ENCODE data around the gene PLA2G2F. TPM values are rescaled to one million over a fixed set of nuclear protein-coding genes. Genes with fewer than 3 reads are reported as not detected.

The PLA2G2F gene
- total RNA-seq, 1 experiment from 2014 or later: not detected

- TF ChIP-seq, protein P1, sequence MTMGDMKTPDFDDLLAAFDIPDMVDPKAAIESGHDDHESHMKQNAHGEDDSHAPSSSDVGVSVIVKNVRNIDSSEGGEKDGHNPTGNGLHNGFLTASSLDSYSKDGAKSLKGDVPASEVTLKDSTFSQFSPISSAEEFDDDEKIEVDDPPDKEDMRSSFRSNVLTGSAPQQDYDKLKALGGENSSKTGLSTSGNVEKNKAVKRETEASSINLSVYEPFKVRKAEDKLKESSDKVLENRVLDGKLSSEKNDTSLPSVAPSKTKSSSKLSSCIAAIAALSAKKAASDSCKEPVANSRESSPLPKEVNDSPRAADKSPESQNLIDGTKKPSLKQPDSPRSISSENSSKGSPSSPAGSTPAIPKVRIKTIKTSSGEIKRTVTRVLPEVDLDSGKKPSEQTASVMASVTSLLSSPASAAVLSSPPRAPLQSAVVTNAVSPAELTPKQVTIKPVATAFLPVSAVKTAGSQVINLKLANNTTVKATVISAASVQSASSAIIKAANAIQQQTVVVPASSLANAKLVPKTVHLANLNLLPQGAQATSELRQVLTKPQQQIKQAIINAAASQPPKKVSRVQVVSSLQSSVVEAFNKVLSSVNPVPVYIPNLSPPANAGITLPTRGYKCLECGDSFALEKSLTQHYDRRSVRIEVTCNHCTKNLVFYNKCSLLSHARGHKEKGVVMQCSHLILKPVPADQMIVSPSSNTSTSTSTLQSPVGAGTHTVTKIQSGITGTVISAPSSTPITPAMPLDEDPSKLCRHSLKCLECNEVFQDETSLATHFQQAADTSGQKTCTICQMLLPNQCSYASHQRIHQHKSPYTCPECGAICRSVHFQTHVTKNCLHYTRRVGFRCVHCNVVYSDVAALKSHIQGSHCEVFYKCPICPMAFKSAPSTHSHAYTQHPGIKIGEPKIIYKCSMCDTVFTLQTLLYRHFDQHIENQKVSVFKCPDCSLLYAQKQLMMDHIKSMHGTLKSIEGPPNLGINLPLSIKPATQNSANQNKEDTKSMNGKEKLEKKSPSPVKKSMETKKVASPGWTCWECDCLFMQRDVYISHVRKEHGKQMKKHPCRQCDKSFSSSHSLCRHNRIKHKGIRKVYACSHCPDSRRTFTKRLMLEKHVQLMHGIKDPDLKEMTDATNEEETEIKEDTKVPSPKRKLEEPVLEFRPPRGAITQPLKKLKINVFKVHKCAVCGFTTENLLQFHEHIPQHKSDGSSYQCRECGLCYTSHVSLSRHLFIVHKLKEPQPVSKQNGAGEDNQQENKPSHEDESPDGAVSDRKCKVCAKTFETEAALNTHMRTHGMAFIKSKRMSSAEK (CRISPR knock-in tag; IDR thresholded peaks at IDR 0.05; ENCODE audit: borderline replicate concordance): no peak
- TF ChIP-seq, protein P2, sequence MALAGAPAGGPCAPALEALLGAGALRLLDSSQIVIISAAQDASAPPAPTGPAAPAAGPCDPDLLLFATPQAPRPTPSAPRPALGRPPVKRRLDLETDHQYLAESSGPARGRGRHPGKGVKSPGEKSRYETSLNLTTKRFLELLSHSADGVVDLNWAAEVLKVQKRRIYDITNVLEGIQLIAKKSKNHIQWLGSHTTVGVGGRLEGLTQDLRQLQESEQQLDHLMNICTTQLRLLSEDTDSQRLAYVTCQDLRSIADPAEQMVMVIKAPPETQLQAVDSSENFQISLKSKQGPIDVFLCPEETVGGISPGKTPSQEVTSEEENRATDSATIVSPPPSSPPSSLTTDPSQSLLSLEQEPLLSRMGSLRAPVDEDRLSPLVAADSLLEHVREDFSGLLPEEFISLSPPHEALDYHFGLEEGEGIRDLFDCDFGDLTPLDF (CRISPR knock-in tag; IDR thresholded peaks at IDR 0.05): no peak
- TF ChIP-seq SMAD4 (CRISPR knock-in tag; IDR thresholded peaks at IDR 0.05) (no peak), ZNF512 (CRISPR knock-in tag; IDR thresholded peaks at IDR 0.05; ENCODE audit: borderline replicate concordance) (no peak), PRRX2 (CRISPR knock-in tag; IDR thresholded peaks at IDR 0.05) (no peak), FOXK1 (CRISPR knock-in tag; IDR thresholded peaks at IDR 0.05) (no peak), MXD4 (CRISPR knock-in tag; IDR thresholded peaks at IDR 0.05; ENCODE audit: borderline replicate concordance) (no peak), ATF1 (CRISPR knock-in tag; IDR thresholded peaks at IDR 0.05) (no peak), E2F5 (CRISPR knock-in tag; IDR thresholded peaks at IDR 0.05) (no peak), ZNF121 (CRISPR knock-in tag; IDR thresholded peaks at IDR 0.05) (no peak), TCF7 (CRISPR knock-in tag; IDR thresholded peaks at IDR 0.05; ENCODE audit: low read depth) (no peak)
- Mint-ChIP-seq H3K4me1 (peaks cover 29% of the 10 kb centered on the region), H3K27me3 (ENCODE audit: low read depth) (no peaks in the 10 kb centered on the region), H3K4me3 (no peak overlapping the region), H3K36me3 (no peaks in the 10 kb centered on the region), H3K27ac (no peak overlapping the region), H3K9me3 (no peaks in the 10 kb centered on the region)
- ChIA-PET CTCF (interaction anchor here (0.8 to 4.5 kb wide), 8 partner anchors 15 to 322 kb away, joined by 3 to 75 read pairs (median 12); no protein-coding TSS in a partner anchor), POLR2A (interaction anchor here (0.7 to 1.3 kb wide), 2 partner anchors 72 to 87 kb away, joined by 3 to 5 read pairs; no protein-coding TSS in a partner anchor)
- no peak for ATAC-seq
- no peak for DNase-seq (ENCODE audit: low spot score)
These were observed 11.8 kb downstream of the PLA2G2F start for GRCh38 chr1:20150969-20151368.

DNA sequence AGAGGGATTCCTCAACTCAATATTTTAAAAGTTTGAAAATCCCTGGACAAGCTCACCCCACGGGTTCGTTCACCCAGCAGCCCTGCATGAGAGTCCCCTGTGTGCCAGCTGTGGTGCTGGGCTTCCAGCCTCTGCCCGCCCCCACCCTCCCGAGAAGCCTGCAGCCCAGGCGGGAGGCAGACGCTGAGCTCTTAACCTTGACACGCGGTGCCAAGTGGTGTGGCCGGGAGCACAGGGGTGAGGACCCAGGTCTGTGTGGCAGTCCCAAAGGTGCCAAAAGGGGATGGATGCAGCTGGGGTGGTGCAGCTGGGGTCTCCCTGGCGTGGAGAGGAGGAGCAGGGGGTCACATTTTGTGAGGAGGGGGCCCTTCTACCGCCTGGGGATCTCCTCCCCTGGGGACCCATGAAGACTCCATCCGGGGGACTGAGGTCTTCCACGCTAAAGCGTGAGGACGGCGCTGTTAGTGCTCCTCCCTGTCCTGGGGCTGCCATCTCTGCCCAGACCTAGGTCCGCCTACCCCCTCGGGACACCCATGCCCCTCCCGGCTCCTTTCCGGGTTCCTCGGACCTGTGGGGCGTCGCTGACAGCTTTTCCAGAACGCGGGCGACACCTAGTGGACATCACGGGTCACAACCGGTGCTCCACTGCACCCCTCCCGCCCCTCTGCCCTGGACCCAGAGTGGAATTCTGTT is 12.9 kb downstream of the PLA2G2F start:
- Mint-ChIP-seq H3K4me1 (peaks cover 28% of the 10 kb centered on the region), H3K36me3 (no peaks in the 10 kb centered on the region), H3K27ac (no peak overlapping the region), H3K9me3 (no peaks in the 10 kb centered on the region), H3K27me3 (ENCODE audit: low read depth) (no peaks in the 10 kb centered on the region), H3K4me3 (peak overlapping the region; percentile 42)
- DNase-seq (ENCODE audit: low spot score) (peak; percentile 90), ATAC-seq (peak; percentile 91)
- CTCF ChIA-PET: interaction anchor here (0.5 to 4.5 kb wide), 41 partner anchors 8 to 1953 kb away, joined by 3 to 75 read pairs (median 4); partner anchors contain the start of genes OTUD3 and PLA2G2C
- POLR2A ChIA-PET: interaction anchor here (1.3 kb wide), 1 partner anchor 88 kb away, joined by 3 read pairs; no protein-coding TSS in a partner anchor
- TF ChIP-seq PREB (CRISPR knock-in tag; IDR thresholded peaks at IDR 0.05; ENCODE audit: borderline replicate concordance): no peak
- no peak for TF ChIP-seq GABPB1 (CRISPR knock-in tag; IDR thresholded peaks at IDR 0.05)
- TF ChIP-seq ZNF138 (CRISPR knock-in tag; conservative IDR thresholded peaks at IDR 0.05): no peak
- no peak for TF ChIP-seq JUN (CRISPR knock-in tag; IDR thresholded peaks at IDR 0.05)
- TF ChIP-seq, protein P3, sequence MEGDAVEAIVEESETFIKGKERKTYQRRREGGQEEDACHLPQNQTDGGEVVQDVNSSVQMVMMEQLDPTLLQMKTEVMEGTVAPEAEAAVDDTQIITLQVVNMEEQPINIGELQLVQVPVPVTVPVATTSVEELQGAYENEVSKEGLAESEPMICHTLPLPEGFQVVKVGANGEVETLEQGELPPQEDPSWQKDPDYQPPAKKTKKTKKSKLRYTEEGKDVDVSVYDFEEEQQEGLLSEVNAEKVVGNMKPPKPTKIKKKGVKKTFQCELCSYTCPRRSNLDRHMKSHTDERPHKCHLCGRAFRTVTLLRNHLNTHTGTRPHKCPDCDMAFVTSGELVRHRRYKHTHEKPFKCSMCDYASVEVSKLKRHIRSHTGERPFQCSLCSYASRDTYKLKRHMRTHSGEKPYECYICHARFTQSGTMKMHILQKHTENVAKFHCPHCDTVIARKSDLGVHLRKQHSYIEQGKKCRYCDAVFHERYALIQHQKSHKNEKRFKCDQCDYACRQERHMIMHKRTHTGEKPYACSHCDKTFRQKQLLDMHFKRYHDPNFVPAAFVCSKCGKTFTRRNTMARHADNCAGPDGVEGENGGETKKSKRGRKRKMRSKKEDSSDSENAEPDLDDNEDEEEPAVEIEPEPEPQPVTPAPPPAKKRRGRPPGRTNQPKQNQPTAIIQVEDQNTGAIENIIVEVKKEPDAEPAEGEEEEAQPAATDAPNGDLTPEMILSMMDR (IDR thresholded peaks at IDR 0.05): peak; percentile 88
- no peak for TF ChIP-seq ZNF425 (CRISPR knock-in tag; conservative IDR thresholded peaks at IDR 0.05)
- TF ChIP-seq SP1 (CRISPR knock-in tag; conservative IDR thresholded peaks at IDR 0.05): no peak
- no peak for TF ChIP-seq ESRRA (CRISPR knock-in tag; IDR thresholded peaks at IDR 0.05; ENCODE audit: borderline replicate concordance)
- TF ChIP-seq EMX1 (CRISPR knock-in tag; IDR thresholded peaks at IDR 0.05): no peak
- TF ChIP-seq CBFB (CRISPR knock-in tag; IDR thresholded peaks at IDR 0.05; ENCODE audit: low read depth): no peak
